Activated naive CD4-positive, alpha-beta T cell treated with anti-CD3 and anti-CD28 coated beads, Interleukin-2, amount 10 ng/mL, durations not matched to agents 7 days and 5 days (primary cell): ENCODE measurements around the gene HAUS7.

Experiments used
- CTCF ChIA-PET: fragments of 350-600 bp; sonication (Branson Sonifier 250); formaldehyde crosslinking; loops from one replicate; lab custom pipeline; 2021; ENCODE audit warnings: antibody characterized with exemption; lab: Charles Lee
- DNase-seq: peaks from one replicate; pipeline ENCODE4 v3.0.0-alpha.2; 2020
- H3K27ac Mint-ChIP-seq: one replicate; pipeline ENCODE4 v1.8.0; 2021; ENCODE audit warnings: mild to moderate bottlenecking, moderate library complexity, mixed read lengths
- H3K27me3 Mint-ChIP-seq: one replicate; pipeline ENCODE4 v1.8.0; 2021; ENCODE audit warnings: mild to moderate bottlenecking, mixed read lengths
- H3K36me3 Mint-ChIP-seq: one replicate; pipeline ENCODE4 v1.8.0; 2021; ENCODE audit warnings: mixed read lengths
- H3K4me1 Mint-ChIP-seq: one replicate; pipeline ENCODE4 v1.8.0; 2021; ENCODE audit warnings: mixed read lengths
- H3K4me3 Mint-ChIP-seq: one replicate; pipeline ENCODE4 v1.8.0; 2021; ENCODE audit warnings: mild to moderate bottlenecking, moderate library complexity, mixed read lengths
- H3K9me3 Mint-ChIP-seq: one replicate; pipeline ENCODE4 v1.8.0; 2021; ENCODE audit warnings: mixed read lengths

Gene HAUS7

DNA sequence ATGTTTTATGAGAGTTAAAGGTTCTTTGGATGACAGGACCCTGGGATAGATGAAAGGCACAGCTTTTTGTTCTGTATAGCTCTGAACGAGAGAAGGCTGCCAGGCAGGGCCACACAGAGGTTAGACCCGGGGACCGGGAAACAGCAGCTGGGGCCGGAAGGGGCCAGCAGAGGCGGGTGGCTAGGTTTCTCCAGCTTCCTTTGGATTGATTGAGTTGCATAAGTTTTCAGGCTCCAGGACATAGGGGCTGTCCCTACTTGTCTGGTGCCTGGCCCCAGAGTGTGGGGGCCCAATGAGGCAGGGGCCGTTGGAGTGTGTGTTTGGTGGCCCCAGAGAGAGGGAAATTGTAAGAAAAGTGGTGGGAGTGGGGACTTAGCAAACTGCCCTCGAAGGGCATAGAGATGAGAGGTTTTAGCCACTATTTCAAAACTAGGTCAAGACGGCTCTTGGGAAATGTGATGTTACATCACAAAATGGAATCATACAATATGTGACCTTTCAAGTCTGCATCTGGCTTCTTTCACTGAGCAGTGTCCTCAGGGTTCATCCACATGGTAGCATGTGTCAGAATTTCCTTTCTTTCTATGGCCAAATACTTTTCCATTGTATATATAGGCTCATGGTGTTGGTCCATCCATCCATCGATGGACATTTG lies 55.4 kb downstream of the HAUS7 start:
- no peak for DNase-seq
- Mint-ChIP-seq H3K4me1 (peaks cover 11% of the 10 kb centered on the region), H3K4me3 (no peak overlapping the region), H3K27ac (no peak overlapping the region), H3K27me3 (peaks cover 16% of the 10 kb centered on the region), H3K36me3 (no peaks in the 10 kb centered on the region), H3K9me3 (no peaks in the 10 kb centered on the region)
- CTCF ChIA-PET = no interaction called here

DNA sequence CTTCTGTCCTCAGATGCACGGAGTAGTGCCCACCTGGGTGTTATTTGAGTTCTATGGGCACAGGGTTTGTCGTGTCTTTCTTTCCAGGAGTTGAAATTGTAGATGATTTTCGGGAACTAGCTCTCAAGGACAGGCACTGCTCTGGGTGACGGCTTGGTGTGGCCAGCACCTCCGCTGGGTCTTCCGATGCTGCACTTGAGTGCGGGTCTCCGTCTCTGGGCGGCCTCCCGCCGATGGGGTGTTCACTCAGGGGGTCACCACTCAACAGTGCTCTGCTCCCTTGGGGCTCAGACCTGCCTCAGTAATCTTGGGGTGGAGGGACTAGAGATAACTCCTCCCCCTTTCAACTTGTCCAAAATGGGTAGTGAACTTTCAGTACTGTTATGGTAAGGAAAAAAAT lies 56.6 kb downstream of the HAUS7 start:
- Mint-ChIP-seq H3K4me1 (peaks cover 11% of the 10 kb centered on the region), H3K9me3 (no peaks in the 10 kb centered on the region), H3K27me3 (peaks cover 16% of the 10 kb centered on the region), H3K4me3 (no peak overlapping the region), H3K27ac (no peak overlapping the region), H3K36me3 (no peaks in the 10 kb centered on the region)
- CTCF ChIA-PET = interaction anchor here (1.1 kb wide), 1 partner anchor 12 kb away, joined by 3 read pairs; no protein-coding TSS in a partner anchor
- DNase-seq = no peak

GRCh38 chrX:153412746-153413720 lies 57.3 kb downstream of the HAUS7 start:
- DNase-seq = no peak
- CTCF ChIA-PET = interaction anchor here (0.7 to 1.1 kb wide), 2 partner anchors 11 to 418 kb away, joined by 3 read pairs; no protein-coding TSS in a partner anchor
- Mint-ChIP-seq H3K4me1 (peaks cover 11% of the 10 kb centered on the region), H3K27me3 (peaks cover 16% of the 10 kb centered on the region), H3K27ac (no peak overlapping the region), H3K9me3 (no peaks in the 10 kb centered on the region), H3K4me3 (peak overlapping the region; percentile 62), H3K36me3 (no peaks in the 10 kb centered on the region)

DNA sequence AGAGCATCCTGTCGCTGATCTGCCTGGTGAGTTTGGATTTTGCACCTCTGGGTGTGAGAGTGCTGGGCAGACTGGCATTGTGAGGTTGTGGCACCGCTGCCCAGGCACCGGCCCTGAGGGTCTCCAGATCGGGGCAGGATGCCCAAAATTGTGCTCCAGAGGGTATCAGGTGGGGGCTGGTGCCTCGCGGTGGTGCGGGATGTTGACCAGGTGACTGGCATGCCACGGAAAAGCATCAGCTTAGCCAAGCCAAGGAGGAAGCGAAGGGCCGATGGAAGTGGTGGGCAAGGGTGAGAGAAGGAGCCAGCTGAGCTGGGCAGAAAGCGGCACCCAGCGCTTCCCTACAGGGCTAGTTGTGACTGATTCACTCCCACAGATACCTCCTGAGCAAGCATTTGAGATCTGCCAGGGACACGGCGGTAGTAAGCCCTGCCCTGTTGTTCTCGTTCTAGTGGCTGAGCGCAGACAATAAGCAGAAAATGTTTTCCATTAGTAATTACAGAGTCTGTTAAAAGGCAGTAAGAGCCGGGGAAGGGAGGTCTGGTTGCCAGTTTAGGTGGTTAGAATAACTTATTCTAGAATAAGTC lies 58.3 kb downstream of the HAUS7 start:
- peak overlapping the region; percentile 62 for H3K4me3 Mint-ChIP-seq
- no peak for DNase-seq
- no peaks in the 10 kb centered on the region for H3K9me3 Mint-ChIP-seq
- no peaks in the 10 kb centered on the region for H3K36me3 Mint-ChIP-seq
- CTCF ChIA-PET = no interaction called here
- peaks cover 20% of the 10 kb centered on the region for H3K27me3 Mint-ChIP-seq
- no peak overlapping the region for H3K27ac Mint-ChIP-seq
- H3K4me1 Mint-ChIP-seq = peaks cover 11% of the 10 kb centered on the region

DNA sequence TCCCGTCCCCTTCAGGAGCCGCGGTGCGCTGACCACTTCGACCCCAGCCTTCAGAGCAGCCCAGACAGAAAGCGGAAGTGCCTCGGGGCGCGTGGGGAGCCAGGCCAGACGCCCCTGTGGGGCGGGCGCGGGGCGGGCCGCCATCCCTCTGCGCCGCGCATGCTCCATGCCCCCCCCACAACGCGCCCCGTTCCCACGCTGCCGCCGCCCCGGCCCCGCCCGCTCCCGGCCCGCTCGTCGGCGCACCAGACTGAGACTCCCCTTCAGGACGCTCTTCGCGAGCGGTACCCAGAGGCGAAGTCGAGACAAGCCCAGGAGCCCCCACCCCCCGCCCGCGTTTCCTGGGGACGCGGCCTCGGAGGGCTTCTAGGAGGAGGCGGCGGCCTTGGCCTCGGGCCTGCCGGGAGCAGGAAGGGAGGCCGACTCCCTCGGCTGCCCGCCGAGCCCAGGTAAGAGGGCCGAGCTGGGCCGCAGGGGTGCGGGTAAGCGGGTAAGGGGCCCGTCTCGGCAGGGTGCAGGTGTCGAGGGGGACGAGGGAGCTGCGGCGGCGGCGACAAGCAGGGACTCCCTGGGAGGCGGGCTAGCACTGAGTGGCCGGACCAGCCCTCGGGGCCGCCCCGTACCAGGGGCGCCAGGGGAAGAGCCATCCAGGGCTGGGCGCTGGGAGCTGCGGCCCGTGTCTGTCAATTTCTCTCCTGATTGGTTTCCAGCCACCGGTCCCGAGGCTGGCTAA lies 59.0 kb downstream of the HAUS7 start, which contains the start of gene ZFP92:
TSS of gene ZFP92 (plus strand) at position 218 of the 733 bp plus-strand sequence. CDS start 6,851 bp downstream, outside the sequence.
- Mint-ChIP-seq H3K4me3 (peak within 1 kb of the TSS; percentile 62), H3K4me1 (peaks cover 11% of the 10 kb centered on the region), H3K27me3 (peaks cover 23% of the 10 kb centered on the region), H3K27ac (no peak within 1 kb of the TSS), H3K36me3 (no peaks in the 10 kb centered on the region), H3K9me3 (no peaks in the 10 kb centered on the region)
- CTCF ChIA-PET = no interaction called here
- DNase-seq = peak; percentile 57

DNA sequence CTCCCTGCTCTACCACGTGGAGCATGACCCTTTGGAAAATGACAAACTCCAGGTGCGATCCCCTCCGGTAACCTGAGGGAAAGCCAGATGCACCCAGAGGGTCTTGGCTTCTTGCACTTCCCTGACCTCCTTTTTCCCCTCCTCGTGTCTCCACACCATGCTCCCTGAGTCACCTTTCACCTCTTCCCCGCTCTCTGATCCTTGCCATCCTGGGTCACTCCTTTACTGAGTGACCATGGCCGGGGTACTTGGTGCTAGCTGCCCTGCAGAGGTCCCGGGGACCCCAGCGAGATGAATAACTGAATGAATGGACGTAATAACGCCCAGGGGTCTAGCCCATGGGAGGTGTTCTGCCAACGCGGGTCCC lies 59.5 kb downstream of the HAUS7 start:
- no peaks in the 10 kb centered on the region for H3K9me3 Mint-ChIP-seq
- H3K27me3 Mint-ChIP-seq = peaks cover 25% of the 10 kb centered on the region

GRCh38 chrX:153410373-153410772 lies 60.0 kb downstream of the HAUS7 start:
- CTCF ChIA-PET = no interaction called here
- no peaks in the 10 kb centered on the region for H3K9me3 Mint-ChIP-seq
- H3K27ac Mint-ChIP-seq = no peak overlapping the region
- H3K36me3 Mint-ChIP-seq = no peaks in the 10 kb centered on the region
- H3K4me1 Mint-ChIP-seq = peaks cover 11% of the 10 kb centered on the region
- H3K27me3 Mint-ChIP-seq = peaks cover 25% of the 10 kb centered on the region
- H3K4me3 Mint-ChIP-seq = peak overlapping the region; percentile 62
- no peak for DNase-seq

More for the DNA sequence above, 59.5 kb downstream of the HAUS7 start:
- H3K4me1 Mint-ChIP-seq = peaks cover 11% of the 10 kb centered on the region
- H3K36me3 Mint-ChIP-seq = no peaks in the 10 kb centered on the region
- DNase-seq = no peak
- CTCF ChIA-PET = no interaction called here
- H3K27ac Mint-ChIP-seq = no peak overlapping the region
- peak overlapping the region; percentile 62 for H3K4me3 Mint-ChIP-seq

DNA sequence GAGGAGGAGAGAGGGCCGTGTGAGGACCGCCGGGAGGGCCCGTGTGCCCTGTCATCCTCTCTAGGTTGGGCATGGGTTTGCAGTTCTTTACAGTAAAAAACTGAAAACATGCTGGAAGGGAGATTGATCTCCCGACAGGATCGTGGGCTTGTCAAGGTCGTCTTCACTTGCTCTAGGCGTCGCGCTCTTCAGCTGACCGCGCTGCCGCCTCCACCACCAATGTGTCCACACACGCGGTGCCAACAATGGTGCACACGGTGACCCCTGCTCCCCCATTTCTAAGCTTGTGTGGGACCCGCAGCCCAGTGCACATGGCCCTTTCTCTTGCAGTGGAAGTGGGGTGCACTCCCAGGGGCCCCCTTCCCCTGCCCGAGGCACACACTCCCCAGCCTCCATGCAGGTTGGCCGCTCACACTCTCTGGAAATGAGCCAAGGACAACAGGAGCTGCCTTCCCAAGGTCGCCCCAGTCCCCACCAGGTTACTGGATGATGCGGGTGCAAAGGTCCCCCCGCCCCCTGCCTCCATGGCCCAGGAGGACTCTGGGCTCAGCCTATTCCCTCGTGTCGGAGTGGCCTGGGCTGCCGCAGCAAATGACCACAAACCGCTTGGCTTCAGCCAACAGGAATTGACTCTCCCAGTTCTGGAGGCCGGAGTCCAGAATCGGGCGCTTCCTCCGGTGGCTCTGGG lies 60.8 kb downstream of the HAUS7 start:
- no peak for DNase-seq
- H3K4me3 Mint-ChIP-seq = no peak overlapping the region
- peaks cover 11% of the 10 kb centered on the region for H3K4me1 Mint-ChIP-seq
- H3K27me3 Mint-ChIP-seq = peaks cover 26% of the 10 kb centered on the region
- H3K27ac Mint-ChIP-seq = no peak overlapping the region
- no peaks in the 10 kb centered on the region for H3K36me3 Mint-ChIP-seq
- CTCF ChIA-PET = interaction anchor here (1.1 kb wide), 1 partner anchor 10 kb away, joined by 3 read pairs; no protein-coding TSS in a partner anchor
- H3K9me3 Mint-ChIP-seq = no peaks in the 10 kb centered on the region

DNA sequence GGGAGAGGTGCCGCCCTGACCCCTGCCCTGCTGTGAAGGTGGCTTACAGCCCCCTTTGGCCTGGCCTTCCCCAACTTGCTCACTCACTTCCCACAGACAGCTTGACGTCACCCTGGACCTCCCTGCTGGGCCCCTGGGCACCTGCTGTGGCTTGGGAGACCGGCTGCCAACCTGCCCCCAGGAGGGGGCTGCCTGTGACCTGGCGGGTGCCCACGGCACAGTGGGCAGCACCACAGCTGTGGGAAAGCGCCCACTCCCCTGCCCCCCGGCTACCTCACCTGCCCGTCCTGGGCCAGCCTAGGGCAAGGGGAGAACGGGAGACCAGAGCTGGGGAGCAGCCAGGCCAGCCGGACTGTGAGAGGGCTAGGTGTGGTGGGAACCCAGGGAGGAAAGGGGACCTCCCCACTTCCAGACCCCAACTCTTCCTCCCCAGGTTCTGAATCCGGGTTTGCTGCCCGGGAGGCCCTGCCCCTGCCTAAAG lies 61.5 kb downstream of the HAUS7 start:
- no peak overlapping the region for H3K27ac Mint-ChIP-seq
- peaks cover 11% of the 10 kb centered on the region for H3K4me1 Mint-ChIP-seq
- no peak for DNase-seq
- H3K36me3 Mint-ChIP-seq = no peaks in the 10 kb centered on the region
- CTCF ChIA-PET = interaction anchor here (1.1 kb wide), 1 partner anchor 10 kb away, joined by 3 read pairs; no protein-coding TSS in a partner anchor
- peaks cover 29% of the 10 kb centered on the region for H3K27me3 Mint-ChIP-seq
- no peak overlapping the region for H3K4me3 Mint-ChIP-seq
- H3K9me3 Mint-ChIP-seq = no peaks in the 10 kb centered on the region

DNA sequence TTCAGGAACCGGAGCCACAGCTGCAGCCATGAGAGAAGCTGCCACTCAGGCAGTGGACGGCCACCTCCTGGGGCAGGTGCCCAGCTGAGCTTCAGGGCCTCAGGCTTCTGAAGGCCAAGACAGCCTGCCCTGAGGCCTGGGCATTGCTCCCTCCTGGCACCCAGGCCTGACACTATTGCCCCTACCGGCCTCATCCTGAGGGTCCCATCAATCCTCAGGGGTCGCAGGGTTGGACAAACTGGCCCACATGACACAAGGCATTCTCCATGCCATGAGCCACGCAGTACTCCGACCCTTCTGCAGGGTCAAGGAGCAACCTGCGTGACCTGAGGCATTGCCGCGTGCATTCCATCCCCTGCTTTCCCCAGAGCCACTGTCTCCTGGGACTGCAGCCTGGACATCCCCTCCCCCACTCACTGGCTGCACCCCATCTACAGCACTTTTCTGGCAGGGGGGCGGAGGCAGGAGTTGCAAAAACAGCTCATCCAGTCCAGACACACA lies 62.1 kb downstream of the HAUS7 start:
- DNase-seq = no peak
- H3K4me1 Mint-ChIP-seq = peaks cover 11% of the 10 kb centered on the region
- no peak overlapping the region for H3K27ac Mint-ChIP-seq
- no peaks in the 10 kb centered on the region for H3K9me3 Mint-ChIP-seq
- no peaks in the 10 kb centered on the region for H3K36me3 Mint-ChIP-seq
- peaks cover 29% of the 10 kb centered on the region for H3K27me3 Mint-ChIP-seq
- CTCF ChIA-PET = interaction anchor here (1.0 to 1.1 kb wide), 2 partner anchors 9 to 62 kb away, joined by 3 read pairs; partner anchors contain the start of gene HAUS7
- H3K4me3 Mint-ChIP-seq = no peak overlapping the region

- no peaks in the 10 kb centered on the region for H3K36me3 Mint-ChIP-seq
- H3K27me3 Mint-ChIP-seq = peaks cover 29% of the 10 kb centered on the region
- CTCF ChIA-PET = interaction anchor here (1.0 kb wide), 1 partner anchor 63 kb away, joined by 3 read pairs; the partner anchor contains the start of gene HAUS7
- no peak for DNase-seq
- peaks cover 11% of the 10 kb centered on the region for H3K4me1 Mint-ChIP-seq
- H3K4me3 Mint-ChIP-seq = no peak overlapping the region
- no peaks in the 10 kb centered on the region for H3K9me3 Mint-ChIP-seq
- H3K27ac Mint-ChIP-seq = no peak overlapping the region
These were observed 62.6 kb downstream of the HAUS7 start for GRCh38 chrX:153407736-153408135.

GRCh38 chrX:153406903-153407302 lies 63.5 kb downstream of the HAUS7 start:
- H3K36me3 Mint-ChIP-seq = no peaks in the 10 kb centered on the region
- CTCF ChIA-PET = no interaction called here

GRCh38 chrX:153406011-153406410 lies 64.4 kb downstream of the HAUS7 start:
- H3K27me3 Mint-ChIP-seq = peaks cover 22% of the 10 kb centered on the region
- peak overlapping the region; percentile 49 for H3K27ac Mint-ChIP-seq
- no peaks in the 10 kb centered on the region for H3K9me3 Mint-ChIP-seq
- no peak for DNase-seq
- CTCF ChIA-PET = no interaction called here
- H3K4me3 Mint-ChIP-seq = no peak overlapping the region
- no peaks in the 10 kb centered on the region for H3K36me3 Mint-ChIP-seq
- peaks cover 3% of the 10 kb centered on the region for H3K4me1 Mint-ChIP-seq

More at GRCh38 chrX:153406903-153407302, 63.5 kb downstream of the HAUS7 start:
- Mint-ChIP-seq H3K4me3 (no peak overlapping the region), H3K4me1 (peaks cover 5% of the 10 kb centered on the region), H3K9me3 (no peaks in the 10 kb centered on the region), H3K27me3 (peaks cover 22% of the 10 kb centered on the region), H3K27ac (no peak overlapping the region)
- no peak for DNase-seq
